Activated CD4-positive, alpha-beta T cell treated with anti-CD3 and anti-CD28 coated beads for 4 hours (primary cell): ENCODE data around the gene KCNT2.

ENCODE experiments used
- DNase-seq, 2 donors: peaks; one replicate each; pipeline ENCODE4 v3.0.0-alpha.2; 2020

Gene KCNT2

DNA sequence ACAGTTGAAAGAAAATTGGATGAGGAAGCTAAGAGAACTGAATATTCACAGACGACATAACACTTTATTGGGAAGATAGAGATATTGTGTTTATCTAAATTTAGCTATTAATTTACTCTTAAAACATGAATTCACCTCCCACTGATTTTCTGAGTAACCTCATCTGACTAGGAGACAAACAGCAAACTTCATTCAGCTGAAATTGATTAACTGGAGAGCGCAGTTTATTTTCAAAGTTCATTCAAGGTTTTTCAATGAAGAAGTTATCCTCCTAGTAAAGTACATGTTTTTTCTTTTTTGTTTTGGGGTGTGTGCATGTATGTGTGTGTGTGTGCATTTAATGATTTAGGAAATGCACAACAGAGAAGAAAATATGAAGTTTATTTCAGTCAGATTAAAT, 215.0 kb downstream of the KCNT2 start:
- no peak for DNase-seq

DNA sequence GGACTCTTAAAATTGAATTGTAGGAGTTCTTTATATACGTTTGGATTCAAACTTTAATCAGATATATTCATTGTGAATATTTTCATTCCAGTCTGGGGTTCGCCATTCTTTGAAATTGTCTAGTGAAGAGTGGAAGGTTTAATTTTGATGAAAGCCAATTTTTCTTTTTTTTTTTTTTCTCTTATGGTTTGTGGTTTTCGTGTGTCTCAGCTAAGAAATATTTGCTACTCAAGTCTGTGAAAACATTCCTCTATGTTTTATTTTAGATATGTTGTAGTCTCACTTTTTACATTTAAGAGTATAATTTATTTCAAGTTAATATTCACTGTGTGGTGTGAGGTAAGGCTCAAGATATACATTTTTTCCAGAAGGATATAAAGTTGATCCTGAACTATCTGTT, 220.5 kb downstream of the KCNT2 start:
- DNase-seq = no peak

DNA sequence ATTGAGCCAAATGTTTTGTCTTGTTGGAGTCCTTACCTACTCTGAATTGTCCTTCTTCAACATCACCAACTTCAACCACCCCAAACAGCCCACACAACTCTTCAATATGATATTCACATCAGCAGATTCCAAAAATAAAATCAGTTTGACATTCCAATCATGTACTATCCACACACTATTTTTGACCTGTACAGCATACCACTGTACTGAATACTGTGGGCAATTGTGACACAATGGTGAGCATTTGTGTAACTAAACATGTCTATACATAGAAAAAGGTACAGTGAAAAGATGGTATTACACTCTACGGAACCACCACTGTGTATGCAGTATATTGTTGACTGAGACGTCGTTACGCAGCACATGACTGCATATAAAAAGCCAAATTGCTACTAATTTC, 223.1 kb downstream of the KCNT2 start:
- DNase-seq = no peak

DNA sequence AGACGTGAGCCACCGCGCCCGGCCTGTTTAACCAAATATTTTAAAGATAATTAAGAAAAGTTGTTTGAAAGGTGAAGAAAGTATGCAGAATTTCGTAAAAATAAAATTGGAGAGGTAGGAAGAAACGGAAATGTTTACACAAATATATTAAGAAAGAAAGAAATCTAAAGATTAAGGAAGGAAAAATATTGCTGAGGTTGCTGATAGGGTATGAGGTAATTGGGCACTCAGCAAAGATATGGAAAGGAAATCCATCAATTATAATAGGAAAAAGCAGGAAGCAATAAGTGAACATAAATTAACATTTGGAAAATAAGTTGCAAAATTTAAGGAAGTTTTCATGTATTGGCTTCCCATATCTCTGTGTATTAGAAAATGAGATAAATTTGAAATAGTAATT, 225.9 kb downstream of the KCNT2 start:
- DNase-seq = no peak

DNA sequence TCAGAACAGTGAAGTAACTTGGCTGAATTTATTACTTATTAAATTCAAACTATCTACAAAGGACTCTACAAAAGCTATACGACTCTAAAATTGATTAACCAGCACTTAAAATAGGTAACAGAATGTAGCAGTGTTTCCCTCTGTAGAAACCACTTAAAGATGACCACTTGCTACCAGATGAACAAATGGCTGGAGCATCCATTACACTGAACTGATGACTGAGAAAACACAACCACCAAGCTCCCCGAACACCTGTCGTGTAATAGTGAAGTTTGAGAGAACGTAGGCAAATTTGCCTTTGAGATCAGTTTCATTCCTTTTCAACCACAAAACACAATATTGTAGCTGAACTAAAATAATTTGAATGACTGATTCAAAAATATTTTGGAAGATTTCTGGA, 226.7 kb downstream of the KCNT2 start:
- DNase-seq = no peak

DNA sequence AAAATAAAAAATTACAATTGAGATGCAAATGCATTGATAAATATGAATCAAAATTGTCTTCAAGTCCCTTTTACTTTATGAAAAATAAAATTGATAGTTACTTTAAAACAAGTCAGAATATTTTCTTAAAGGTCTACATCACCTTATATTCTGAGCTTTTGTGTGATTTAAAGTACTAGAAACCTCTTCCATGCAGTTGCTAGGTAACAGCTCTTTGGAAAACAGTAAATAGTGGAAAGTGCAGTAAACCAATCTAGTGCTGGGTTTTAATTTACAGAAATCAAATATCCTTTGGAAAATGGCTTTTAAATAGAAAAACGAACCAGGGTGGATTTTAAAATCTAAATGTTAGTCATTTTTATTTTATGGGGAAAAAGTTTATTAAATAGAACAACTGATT, 227.9 kb downstream of the KCNT2 start:
- no peak for DNase-seq

DNA sequence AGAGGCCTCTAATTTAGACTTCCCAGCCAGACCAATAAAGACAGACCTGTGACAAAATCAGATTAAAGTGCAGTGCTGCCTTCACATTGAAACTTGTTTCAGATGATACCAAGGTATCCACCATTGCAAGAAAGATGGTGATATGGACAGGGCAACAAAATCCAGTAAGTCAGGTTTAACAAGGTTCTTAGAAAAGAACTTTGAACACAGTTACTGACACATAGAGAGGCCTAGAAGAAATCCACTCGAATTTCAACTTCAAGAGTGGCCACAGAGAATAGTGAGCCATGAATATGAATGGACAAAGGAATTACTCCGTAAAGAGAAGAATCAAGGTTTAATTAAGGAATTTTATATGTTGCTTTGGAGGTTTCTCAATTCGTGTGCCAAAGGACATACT, 230.4 kb downstream of the KCNT2 start:
- DNase-seq = no peak

DNA sequence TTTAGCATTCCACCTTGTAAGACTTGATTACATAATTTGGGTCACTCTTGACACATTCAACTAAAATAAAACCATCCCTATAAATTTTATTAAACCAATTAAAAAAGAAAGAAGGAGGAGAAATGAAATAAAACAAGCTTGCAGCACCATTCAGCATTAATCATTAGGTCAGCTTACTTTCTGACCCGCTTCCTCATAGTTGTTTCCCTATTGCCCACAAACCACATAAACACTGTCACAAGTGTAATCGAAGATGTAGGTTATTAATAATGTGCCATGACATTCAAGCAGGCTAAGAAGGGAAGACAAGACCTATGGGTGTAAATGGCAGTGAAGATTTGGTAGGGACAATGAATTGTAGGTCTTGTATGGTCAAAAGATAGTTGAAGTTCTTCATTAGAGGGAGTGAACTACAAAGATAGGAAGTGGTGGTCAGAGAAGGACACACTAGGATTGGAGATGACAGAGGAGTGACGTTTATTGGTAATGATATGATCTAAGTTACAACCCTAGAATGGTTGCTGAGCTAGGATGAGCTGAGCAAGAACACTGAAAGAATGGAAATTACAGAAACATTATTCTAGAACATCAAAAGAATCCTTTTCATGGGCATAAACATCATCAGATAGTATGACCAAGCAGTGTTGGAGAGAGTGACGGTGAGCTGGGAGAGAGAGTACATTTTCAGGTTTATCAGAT, 231.5 kb downstream of the KCNT2 start:
- DNase-seq = no peak

DNA sequence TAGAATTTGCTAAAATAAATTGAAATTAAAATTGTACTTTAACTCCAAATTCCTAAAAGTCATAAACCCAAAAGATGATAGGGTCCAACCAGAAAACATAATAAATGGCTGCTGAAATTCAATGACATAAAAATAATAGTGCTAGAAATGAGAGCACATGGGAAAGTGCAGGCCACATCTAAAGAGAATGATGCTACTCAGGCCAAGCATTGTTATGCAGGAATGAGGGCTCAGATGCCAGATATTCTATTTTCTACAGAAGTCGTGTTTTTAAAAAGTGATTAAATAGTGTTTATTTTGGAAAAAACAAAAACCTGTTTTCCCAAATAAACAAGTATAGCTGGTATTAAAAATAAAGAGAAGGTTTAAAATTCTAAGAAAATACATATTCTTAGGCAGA, 234.4 kb downstream of the KCNT2 start:
- no peak for DNase-seq

DNA sequence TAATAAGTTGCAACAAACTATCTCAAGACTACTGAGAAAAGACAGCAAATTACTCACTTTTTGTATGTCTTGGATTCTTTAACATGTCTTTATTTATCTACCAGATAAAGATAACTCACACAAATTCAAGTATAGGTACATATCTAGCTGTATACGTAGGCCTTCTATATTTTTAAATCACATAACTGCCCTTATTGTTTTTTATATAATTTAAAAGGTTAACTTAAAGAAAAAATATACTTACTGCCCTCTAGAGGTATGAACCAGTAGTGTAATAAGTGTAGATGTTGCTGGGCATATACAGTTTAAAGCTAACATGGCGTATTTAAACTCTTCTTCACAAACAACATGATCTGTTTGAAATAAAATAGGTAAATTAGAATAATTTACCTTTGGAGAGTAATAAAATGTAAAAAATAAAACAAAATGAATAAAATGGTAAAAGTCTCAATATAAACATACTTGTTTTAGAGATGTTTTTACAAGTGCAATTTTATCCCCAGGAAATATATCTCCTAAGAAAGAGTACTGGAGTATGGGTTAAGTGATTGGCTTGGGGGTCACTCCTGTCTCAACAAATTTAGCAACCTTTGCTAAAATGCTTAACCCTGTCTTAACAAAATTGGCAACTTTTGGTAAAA, 235.2 kb downstream of the KCNT2 start:
- no peak for DNase-seq

DNA sequence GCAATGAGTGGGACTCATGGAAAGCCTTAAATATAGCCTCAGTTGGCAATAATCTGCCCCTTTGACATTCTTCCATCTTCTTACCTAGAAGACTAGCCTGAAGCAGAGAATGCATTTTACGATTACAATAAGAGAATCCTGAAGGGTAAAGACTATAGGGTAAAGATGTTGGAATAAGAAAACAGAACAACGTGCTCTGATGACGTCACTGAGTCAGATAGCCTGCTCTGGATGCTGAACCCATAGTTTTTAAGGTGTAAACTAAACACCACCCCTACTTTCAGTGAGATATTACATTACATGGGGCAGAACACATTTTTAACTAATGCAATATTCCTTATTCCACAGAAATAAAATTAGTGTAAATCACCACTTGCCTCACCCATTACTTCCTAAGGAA, 240.4 kb downstream of the KCNT2 start:
- no peak for DNase-seq

DNA sequence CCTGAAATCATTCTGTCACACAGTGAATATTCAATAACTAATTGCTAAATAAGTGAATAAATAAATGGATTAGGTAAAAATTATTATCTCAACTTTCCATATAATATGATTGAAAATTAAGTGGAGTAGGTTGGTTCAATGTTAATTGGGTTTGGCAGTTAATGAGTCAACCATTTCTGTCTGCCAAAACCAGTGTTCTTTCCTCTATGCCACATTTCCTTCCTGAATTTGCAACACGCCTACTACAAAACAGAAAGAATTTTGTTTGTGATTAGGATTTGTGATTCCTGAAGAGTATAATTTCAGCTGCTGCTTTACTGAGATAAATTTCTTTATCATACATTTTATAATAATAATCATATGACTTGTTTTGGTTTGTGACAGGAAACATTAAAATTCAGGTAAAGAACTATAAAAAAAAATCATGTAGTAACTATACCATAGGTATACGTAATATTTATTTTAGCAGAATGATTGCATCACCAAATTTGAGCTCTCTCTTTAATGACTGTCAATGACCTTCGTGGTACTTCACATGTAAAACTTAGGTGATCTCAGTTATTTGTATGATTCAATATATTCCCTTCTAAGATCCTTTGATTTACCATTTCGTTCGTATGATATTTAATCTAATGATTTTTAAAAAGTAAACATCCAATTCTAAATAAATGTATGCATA, 241.3 kb downstream of the KCNT2 start:
- DNase-seq = no peak

DNA sequence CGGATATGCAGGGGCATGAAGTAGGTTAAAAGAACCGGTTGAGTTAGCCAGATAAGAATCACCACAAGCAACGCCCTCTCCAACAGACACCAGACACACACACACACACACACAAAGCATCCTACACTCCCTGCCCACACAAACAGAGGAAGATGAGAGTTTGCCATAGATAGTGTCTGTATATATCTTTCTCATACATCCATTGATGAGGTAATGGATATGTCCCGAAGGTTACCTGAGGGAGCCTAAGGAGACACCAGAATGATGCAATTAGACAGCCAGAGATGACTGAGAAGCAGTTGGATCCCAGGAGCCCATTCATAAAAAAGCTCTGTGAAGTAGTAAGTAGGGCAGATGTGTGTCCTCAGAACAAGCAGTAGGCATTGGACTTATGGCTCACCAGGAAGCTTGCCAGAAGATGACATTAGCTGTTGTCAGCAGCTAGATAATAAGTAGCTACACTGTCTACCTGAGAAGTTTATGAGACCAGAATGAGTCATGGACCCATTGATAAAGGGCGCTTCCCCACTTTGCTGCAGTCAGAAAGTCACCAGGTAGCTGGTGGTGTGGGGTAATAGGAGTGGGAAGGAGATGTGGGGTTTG, 247.0 kb downstream of the KCNT2 start:
- no peak for DNase-seq

DNA sequence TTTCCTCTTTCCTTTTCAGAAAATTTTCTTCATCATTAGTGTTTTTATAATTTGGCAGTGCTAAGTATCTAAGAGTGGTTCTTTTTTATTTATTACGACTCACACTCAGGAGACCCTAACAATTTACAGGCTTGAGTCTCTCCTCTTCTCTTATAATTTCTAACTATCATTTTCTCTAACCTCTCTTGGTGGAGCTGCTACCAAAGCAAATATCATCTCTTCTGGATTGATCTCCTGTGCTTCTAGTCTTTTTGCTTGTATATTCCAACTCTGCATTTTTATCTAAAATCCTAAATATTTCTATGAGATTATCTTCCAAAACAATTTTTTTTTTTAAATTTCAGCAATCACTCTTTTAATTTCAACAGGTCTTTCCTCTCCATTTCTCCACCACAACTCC, 250.3 kb downstream of the KCNT2 start:
- no peak for DNase-seq

DNA sequence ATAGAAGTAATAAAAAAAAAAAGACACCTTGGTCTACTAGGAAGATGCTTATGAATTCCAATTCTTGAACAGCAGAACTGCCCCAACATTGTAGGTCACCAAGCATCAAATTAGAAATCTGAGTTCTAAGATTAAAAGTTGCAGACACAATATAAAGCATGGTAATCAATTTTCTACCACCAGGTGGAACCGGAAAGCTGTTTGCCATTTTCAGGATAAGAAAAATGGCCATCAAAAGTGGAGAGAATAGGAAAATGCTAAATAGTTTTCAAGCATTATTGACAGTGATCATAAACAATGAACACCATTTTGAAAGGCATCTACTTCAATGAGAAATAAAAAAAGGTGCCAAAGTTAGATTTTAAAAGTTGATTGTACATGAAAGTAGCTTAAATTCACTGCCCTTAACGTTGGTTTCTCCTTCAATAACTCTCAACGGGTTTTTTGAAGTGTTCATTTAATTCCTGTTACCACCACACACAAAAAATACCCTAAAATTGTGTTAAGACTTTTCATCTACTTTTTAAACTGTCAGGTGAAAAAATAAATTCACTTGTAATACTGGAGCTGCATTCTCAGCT, 252.9 kb downstream of the KCNT2 start:
- no peak for DNase-seq

DNA sequence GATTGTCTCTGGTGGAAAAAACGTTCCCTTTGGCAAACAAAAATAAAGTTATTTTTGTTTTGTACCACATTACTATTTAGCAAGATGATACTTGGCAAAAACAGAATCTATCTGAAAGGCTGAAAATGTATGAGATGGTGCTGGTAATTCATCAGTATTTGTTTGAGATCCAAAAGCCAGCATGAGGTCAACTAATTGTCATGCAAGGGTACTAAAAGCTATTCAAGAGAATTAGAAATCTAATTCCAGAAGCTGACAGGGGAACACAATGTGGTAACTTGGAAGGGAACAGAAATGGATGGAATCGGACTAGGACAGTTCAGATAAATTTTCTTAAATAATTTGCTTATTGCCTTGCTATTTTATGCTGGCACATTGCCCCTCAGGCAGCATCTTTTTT, 263.8 kb downstream of the KCNT2 start:
- no peak for DNase-seq

DNA sequence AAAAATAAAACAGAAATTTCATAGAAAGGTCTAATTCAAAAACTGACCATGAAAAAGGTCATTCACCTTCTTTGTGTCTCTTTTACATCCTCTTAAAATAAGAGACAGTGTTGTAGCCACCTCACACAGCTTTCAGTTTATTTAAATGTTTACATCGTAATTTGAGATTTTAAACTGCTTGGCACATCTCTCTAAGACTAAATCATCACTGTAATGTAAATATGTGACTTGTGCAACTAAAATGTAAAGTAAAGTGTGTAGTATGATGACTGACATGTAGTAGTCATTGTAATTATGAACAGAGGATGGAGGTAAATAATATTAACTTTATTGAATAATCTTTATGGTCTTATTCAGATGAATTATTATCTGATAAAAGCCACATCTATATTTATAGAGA, 283.9 kb downstream of the KCNT2 start:
- DNase-seq = no peak

DNA sequence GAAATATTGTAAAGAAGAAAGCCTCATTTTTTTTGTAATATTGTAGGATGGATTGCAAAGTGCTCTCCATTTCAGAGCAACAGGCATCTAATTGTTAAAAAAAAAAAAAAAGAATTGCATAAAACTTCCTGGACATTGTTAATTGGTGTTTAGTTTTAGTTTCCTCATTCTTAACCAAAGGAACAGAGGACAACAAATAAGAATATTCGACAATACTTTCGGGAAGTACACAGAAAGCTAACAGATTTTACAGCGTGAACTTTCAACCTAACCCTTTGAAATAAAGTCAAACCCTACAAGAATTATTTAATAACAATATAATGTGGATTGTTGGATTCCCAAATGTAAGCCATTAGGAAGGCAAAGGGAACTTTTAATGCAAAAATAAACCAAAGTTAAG, 284.4 kb downstream of the KCNT2 start:
- no peak for DNase-seq

DNA sequence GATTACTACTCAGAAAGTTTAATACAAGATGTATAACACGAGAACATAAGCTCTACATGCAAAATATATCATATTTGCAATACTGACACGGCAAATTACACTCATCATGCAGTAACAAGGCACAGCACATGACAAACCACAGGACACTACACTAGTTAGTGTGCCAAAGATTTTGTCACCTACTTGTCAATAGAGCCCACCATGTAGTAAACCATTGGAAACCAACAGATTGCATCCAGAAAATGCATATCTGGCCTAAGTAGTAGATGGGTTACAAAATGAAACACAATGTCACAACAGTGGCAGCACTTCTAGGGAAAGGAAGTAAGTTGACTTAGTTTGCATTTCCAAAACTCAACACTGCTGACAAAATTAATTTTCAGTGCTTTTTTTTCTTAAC, 288.9 kb downstream of the KCNT2 start:
- DNase-seq = no peak

DNA sequence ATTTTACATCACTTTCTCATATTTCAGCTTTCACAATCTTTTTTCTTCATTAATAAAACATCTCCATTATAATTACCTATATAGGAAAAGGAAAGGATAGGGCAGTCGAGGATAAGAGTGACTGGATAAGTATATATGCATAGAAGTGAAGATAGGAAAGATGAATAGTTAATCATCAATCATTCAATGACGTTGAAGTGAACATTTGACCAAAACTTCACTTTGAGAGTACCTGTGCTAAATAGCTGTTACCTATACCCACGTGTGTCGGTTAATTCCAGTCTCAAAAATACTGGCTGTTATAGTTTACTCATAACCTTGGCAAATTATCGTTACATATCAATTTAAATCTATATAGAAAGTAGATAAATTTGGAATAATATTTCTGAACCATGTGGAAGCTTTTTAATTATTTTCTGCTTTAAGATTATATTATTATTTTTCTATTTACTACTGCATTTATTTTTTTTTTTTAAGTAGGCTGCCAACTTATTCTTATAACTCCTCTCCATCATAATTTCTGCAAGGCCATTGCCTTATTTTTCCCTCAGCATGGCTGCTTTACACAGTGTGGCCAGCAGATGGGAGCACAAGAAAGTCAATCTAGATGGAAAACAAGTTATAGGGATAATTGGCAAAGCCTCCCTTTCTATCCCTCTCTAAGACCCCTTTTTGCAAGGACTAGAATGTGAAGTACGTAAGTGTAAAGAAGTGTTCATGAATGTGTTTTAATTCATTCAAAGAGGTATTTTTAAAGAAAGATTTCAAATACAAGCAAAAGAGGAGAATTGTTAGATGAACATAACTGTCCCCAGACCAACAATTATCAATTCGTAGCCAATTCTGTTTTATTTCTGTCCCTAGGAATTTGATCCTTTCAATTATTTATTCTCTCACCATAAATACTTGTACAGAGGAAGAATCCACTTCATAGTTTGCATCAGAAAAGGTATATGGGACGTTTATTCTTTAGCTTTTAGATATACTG, 290.4 kb downstream of the KCNT2 start:
- DNase-seq = no peak

DNA sequence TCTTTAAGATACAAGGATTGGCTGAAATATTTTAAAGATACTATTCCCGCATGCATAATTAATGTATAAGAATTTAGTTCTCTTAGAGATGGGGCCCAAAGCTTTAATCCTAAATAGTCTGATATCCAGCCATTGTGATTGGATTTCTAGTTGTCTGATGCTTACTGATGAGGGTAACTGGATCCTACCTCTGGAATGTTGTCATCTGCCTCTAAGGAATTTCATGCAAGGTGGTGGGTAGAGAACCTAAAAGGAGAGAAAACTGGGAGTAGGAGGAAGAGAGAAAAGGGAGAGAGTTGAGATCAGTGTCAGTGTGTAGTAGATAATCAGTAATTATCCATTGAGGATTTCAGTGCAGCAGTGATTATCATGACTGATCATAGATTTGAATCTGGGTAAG, 295.5 kb downstream of the KCNT2 start:
- DNase-seq = no peak

DNA sequence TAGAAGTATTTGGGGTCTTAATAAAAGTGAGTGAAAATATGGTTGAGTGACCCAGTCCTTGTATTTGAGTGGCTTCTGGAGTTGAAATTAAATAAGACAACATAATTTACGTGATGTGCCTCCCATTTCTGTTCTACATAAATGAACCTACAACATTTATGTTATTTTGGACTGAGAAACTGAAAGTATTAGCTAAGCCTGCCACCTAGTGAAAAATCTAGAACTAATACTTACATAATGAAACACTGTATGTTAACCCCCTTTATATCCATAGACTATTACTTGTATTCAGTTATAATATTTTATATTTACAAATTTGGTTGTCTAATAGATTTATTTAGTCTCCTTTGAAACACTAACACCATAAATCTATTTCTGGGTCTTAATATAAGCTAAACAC, 298.9 kb downstream of the KCNT2 start:
- DNase-seq = no peak

DNA sequence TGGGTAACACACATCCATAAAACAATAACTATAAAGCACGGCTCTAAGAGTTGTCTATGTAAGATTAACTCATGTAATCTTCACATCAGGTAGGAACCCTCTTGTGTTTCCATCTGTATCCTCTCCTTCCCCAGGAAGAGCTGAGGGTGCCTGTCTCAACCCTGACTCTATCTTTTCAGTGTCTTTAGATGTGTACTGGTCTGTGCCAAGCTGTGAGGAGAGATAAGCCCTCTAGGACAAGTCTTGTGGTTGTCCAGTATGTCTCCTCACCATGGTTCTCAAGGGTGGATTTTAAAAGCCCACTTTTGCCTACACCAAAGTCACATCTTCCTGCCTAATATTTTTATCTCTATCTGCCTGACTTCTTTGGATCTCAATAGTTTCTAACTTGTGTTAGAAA, 300.1 kb downstream of the KCNT2 start:
- no peak for DNase-seq
